GM18499 (cell line): ENCODE data around the gene PROS1.
"Not testable (repeated sequence)": the region's sequence is repeated elsewhere in the genome, so short reads cannot be mapped to it uniquely, and the experiment has no call there.

ENCODE experiments used
- ATAC-seq: cut with Tn5 transposase; IDR thresholded peaks from one replicate; pipeline ENCODE4 v1.9.1; 2021; ENCODE audit warnings: moderate number of reproducible peaks; ENCODE audit not compliant: insufficient read depth, unreplicated experiment

PROS1 gene

DNA sequence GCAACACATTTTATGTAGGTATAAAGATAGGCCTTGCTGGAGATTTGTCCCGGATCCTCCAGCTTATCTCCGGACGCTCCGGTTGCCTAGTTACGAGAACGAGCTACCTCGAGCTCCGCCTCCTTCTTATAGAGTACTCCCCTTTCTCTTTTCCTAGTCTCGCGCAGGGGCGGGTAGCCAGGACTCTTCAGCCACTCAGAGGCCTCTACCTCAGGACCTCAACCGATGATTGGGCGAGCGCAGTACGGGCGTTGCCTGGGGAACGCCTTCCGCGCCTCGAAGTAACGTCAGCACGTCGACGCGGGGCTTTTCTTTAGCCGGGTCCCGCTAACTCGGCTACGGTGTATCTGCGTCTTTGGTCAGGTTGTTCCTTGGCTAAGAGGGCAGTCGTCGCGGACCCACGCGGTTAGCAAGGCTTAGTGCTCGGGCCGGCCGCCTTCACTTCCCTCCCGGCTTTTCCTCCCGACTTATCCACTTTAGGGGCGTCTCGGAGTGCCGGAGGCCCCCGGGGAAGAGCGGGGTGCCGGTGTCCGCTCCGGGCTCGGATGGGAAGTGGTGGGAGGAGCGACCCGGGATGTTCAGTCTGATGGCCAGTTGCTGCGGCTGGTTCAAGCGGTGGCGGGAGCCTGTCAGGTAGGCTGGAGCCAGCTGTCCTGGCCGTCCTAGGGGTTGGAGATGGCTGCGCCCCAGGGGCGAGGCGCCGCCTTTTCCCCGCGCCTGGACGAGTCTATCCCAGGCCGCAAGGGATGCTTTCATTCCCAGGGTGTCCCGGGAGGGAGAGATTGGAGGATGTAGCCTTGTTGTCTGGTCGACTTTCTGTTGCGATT lies 6.4 kb upstream of the PROS1 start, which contains the start of gene ARL13B:
ARL13B (plus strand) TSS at position 306 of the 827 bp plus-strand sequence; CDS start at position 575, 269 bp downstream.
- ATAC-seq: peak; percentile 100

DNA sequence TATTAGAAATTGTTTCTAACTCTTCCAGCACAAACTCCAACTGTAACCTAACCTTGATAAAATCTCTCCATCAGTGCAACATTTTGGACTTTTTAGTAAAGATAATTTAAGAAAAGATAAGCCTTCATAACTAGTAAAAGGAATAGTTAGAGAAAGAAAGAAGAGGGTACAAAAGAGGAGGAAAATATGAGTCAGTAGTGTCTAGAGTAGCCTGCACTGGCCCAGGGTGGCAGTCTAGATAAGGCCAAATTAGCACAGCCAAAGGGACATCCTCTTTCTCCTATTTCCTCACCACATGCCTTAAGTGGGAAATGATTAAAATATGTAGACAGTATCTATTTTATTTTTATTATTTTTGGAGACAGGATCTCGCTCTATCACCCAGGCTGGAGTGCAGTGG lies 3.7 kb downstream of the PROS1 start:
- no peak for ATAC-seq

DNA sequence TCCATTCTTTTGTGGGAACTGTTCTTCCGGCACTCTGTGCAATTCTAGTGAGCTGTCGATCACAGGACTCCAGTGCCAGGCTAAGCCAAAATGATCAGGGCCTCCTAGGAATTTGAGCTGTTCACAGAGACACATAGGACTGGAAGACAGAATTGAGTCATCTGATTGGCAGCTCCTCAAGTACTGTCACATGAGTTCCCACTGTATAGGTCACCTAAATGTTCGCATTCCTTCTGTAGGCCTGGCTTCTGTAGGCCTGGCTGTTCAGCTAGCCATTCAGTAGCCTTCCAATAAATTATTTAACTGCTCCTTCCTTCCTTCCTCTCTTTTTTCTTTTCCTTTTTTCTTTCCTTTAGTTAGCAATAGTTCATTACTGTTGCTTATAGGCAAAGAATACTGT lies 4.3 kb downstream of the PROS1 start:
- no peak for ATAC-seq

DNA sequence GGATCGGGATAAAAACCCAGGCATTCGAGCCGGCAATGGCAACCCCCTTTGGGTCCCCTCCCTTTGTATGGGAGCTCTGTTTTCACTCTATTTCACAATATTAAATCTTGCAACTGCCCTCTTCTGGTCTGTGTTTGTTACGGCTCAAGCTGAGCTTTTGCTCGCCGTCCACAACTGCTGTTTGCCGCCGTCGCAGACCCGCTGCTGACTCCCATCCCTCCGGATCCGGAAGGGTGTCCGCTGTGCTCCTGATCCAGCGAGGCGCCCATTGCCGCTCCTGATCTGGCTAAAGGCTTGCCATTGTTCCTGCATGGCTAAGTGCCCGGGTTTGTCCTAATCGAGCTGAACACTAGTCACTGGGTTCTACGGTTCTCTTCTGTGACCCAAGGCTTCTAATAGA lies 8.6 kb downstream of the PROS1 start:
- not testable (repeated sequence) for ATAC-seq

- no peak for ATAC-seq
Observed at GRCh38 chr3:93962798-93963197, 10.9 kb downstream of the PROS1 start.

DNA sequence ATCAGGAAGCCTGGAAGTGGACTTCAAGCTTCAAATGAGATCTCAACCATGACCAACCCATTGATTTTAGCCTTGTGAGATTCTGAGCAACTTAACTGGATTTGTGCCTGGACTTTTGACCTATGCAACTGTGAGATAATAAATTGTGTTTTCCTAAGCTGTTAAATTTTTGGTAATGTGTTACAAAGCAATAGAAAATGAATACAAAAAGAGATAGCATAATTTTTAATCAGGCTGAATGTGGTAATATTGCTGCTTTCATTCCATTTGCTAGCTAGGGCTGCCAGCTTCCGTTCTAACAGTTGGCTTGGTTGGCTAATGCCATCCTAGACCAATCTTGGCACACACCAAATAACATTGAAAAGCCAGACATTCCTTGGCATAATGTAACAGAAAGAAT lies 12.2 kb downstream of the PROS1 start:
- ATAC-seq: no peak

- no peak for ATAC-seq
Observed at GRCh38 chr3:93961026-93961425, 12.7 kb downstream of the PROS1 start.

GRCh38 chr3:93949958-93950357 lies 23.7 kb downstream of the PROS1 start:
- not testable (repeated sequence) for ATAC-seq

DNA sequence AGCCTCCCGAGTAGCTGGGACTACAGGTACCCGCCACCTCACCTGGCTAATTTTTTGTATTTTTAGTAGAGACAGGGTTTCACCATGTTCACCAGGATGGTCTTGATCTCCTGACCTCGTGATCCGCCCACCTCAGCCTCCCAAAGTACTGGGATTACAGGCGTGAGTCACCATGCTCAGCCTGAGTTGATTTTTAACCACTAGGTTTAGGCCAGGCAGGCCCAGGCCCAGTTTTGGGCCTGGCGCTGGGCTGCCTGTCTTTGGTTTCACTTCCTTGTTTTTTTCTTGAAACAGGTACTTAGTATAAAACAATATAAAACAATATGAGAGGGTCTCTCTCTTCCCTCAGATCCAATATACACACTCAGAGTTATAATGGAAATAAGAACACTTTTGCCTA lies 36.2 kb downstream of the PROS1 start:
- ATAC-seq: not testable (repeated sequence)

- no peak for ATAC-seq
Observed at GRCh38 chr3:93936549-93936948, 37.1 kb downstream of the PROS1 start.

GRCh38 chr3:93934366-93935046 lies 39.2 kb downstream of the PROS1 start:
- no peak for ATAC-seq

DNA sequence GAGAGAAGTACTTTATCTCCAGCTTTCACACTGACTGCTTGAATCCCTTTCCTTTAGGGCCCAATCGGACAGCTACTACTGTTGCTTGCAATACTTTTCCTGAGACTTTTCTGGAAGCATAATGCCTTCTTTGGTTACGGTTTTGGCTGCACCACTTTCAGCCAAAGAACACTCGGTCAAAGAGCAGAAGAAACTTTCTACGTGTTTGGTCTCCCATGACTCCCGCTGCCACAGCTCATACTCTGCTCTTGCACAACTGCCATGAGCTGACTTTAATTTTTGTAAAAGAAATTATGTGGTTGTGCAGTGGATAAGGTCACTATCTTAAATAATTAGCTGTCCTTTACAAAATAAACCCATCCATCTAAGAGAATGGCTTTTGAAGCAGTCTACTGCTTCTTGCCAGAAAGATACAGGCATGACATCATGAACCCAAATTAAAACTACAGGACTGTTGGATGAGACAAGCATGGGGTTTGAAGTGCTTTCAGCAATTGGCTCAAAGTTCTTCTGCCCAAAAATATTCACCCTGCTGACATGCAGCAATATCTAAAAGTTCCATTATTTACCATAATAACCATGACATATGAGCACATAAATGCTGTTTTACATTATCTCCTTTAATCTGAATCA lies 42.0 kb downstream of the PROS1 start:
- no peak for ATAC-seq

- no peak for ATAC-seq
Observed at GRCh38 chr3:93930041-93930440, 43.7 kb downstream of the PROS1 start.

DNA sequence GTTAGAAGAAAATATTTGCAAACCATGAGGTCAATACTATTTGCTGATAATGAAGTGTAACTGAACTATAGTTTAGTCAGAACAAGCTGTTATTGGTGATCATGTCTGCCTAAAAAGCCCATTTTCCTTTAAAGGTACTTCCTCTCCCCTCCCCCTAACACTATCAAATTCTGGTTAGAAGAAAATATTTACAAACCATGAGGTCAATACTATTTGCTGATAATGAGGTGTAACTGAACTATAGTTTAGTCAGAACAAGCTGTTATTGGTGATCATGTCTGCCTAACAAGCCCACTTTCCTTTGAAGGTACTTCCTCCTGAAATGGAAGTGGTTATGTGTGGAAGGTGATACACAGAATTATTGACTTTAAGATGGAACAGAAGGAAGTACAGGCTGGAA lies 46.9 kb downstream of the PROS1 start:
- no peak for ATAC-seq

DNA sequence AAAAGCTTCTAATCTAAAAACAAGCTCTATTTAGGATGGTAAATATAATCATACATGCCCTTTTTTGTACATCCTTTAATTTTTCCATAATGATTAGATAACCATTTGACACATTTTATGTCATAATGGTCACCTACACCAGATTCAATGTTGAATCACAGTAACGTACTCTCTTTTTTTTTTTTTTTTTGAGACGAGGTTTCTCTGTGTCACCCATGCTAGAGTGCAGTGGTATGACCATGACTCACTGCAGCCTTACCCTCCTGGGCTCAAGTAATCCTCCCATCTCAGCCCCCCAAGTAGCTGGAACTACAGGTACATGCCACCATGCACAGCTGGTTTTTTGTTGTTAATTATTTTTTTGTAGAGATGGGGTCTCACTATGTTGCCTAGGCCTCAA lies 49.2 kb downstream of the PROS1 start:
- ATAC-seq: no peak

DNA sequence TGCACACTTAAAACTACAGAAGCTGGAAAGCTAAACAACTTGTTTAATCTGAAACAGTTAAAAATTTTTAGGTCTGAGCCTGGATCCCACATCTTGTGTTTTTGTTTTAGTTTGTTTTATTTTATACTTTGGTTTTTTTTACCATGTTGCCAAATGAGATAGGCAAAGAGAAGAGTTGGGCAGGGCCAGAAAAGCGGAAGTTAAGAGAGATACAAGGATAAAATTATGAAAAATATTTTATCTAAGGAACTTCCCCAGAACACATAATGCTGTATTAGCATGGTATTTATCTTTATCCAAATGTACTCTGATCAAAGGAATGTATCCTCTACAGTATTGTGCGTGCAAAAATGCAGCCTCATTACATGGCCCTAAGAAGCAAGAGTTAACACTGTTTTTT lies 50.7 kb downstream of the PROS1 start:
- no peak for ATAC-seq

- ATAC-seq: not testable (repeated sequence)
Observed at GRCh38 chr3:93917546-93918029, 56.1 kb downstream of the PROS1 start.

- not testable (repeated sequence) for ATAC-seq
Observed at GRCh38 chr3:93913623-93914022, 60.1 kb downstream of the PROS1 start.

GRCh38 chr3:93911206-93911605 lies 62.5 kb downstream of the PROS1 start:
- ATAC-seq: no peak

- ATAC-seq: no peak
Observed at GRCh38 chr3:93910097-93910496, 63.6 kb downstream of the PROS1 start.

DNA sequence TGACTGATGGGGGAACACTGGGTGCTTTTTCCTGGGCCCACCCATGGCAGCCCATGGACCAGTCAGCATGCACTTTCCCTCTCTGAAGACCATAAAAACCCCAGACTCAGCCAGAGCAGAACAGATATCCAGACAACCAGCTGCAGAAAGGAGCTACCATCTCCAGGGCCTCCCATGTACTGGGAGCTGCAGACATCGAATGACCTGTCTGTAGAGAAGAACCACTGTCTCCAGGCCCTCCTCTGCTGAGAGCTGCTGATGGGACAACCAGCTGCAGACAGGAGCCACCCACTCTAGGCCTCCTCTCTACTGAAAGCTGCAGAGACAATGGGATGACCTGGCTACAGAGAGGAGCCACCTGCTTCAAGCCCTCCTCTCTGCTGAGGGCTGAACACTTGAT lies 66.6 kb downstream of the PROS1 start:
- ATAC-seq: no peak
